ENCODE measurements around the gene DDI2.

Gene DDI2

DNA sequence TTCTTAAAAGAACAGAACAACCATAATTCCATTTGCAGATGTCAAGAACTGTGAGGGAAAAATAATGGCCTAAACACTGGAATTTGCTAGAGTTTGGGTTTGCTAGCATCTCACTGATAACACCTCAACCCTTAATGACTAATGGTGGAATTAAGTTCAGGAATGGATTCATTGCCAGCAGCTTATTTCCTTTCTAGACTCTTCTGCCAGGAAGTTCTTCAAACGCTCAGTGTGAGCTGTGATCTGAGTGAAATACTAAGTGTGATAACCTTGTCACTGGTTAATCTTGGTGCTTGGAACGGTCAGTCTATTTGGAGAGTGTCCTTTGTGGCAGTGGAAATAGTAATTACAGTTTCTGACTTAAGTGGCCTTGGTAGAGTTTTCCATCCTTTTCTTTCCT lies 45.2 kb downstream of the DDI2 start:
- H3K79me2 ChIP-seq (ENCODE audit: insufficient read depth, low read length): no peaks in the 10 kb centered on the region; the same call in 1 of the 2 replicates
- no peak overlapping the region for H3K27ac ChIP-seq (ENCODE audit: low read depth, low read length)
- H3K4me3 ChIP-seq (ENCODE audit: insufficient read depth, low read length, poor library complexity, severe bottlenecking): no peak overlapping the region
- H3K9me2 ChIP-seq (replicated peaks; ENCODE audit: insufficient read depth, low read length): no peaks in the 10 kb centered on the region
- H2AFZ ChIP-seq (ENCODE audit: low read depth, low read length, severe bottlenecking): no peak overlapping the region
- no peaks in the 10 kb centered on the region for H3K9me3 ChIP-seq (ENCODE audit: insufficient read depth, low read length)
- no peaks in the 10 kb centered on the region for H3K27me3 ChIP-seq (ENCODE audit: low read length)
- no peaks in the 10 kb centered on the region for H4K20me1 ChIP-seq (ENCODE audit: low read depth, low read length)
- TF ChIP-seq, protein P1, sequence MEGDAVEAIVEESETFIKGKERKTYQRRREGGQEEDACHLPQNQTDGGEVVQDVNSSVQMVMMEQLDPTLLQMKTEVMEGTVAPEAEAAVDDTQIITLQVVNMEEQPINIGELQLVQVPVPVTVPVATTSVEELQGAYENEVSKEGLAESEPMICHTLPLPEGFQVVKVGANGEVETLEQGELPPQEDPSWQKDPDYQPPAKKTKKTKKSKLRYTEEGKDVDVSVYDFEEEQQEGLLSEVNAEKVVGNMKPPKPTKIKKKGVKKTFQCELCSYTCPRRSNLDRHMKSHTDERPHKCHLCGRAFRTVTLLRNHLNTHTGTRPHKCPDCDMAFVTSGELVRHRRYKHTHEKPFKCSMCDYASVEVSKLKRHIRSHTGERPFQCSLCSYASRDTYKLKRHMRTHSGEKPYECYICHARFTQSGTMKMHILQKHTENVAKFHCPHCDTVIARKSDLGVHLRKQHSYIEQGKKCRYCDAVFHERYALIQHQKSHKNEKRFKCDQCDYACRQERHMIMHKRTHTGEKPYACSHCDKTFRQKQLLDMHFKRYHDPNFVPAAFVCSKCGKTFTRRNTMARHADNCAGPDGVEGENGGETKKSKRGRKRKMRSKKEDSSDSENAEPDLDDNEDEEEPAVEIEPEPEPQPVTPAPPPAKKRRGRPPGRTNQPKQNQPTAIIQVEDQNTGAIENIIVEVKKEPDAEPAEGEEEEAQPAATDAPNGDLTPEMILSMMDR (IDR thresholded peaks at IDR 0.05; ENCODE audit: insufficient read depth, low read length, poor library complexity, severe bottlenecking): no peak
- TF ChIP-seq EZH2phosphoT487 (conservative IDR thresholded peaks at IDR 0.05; ENCODE audit: low read length): no peak
- H3K36me3 ChIP-seq (ENCODE audit: low read length): peaks cover 34% of the 10 kb centered on the region; the same call in 1 of the 2 replicates
- H3K4me2 ChIP-seq (ENCODE audit: low read depth, low read length, poor library complexity, severe bottlenecking): no peak overlapping the region
- H3K9ac ChIP-seq (ENCODE audit: low read length): no peak overlapping the region
- H3F3A ChIP-seq (ENCODE audit: insufficient read depth): no peaks in the 10 kb centered on the region

DNA sequence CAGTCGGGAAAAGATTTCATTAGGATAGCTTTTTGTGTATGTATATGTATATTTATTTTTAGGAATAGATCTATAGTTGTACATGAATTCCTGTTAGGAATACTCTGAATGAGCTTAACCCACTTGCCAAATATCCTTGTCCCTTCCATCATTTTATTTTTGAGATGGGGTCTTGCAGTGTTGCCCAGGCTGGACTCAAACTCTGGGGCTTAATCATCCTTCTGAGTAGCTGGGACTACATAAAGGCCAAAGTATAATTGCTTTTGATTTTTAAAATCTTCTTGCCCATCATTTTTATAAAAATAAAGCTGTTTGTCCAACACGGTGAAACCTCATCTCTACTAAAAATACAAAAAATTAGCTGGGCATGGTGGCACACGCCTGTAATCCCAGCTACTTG lies 46.7 kb downstream of the DDI2 start:
- no peak overlapping the region for H3K4me3 ChIP-seq (ENCODE audit: insufficient read depth, low read length, poor library complexity, severe bottlenecking)
- no peaks in the 10 kb centered on the region for H3K9me3 ChIP-seq (ENCODE audit: insufficient read depth, low read length)
- TF ChIP-seq EZH2phosphoT487 (conservative IDR thresholded peaks at IDR 0.05; ENCODE audit: low read length): no peak
- TF ChIP-seq, protein P1 (IDR thresholded peaks at IDR 0.05; ENCODE audit: insufficient read depth, low read length, poor library complexity, severe bottlenecking): no peak
- no peaks in the 10 kb centered on the region for H3K27me3 ChIP-seq (ENCODE audit: low read length)
- no peak overlapping the region for H2AFZ ChIP-seq (ENCODE audit: low read depth, low read length, severe bottlenecking)
- H3K27ac ChIP-seq (ENCODE audit: low read depth, low read length): no peak overlapping the region
- H3K9me2 ChIP-seq (replicated peaks; ENCODE audit: insufficient read depth, low read length): no peaks in the 10 kb centered on the region
- H3F3A ChIP-seq (ENCODE audit: insufficient read depth): no peaks in the 10 kb centered on the region; the same call in 1 of the 2 replicates
- H3K4me2 ChIP-seq (ENCODE audit: low read depth, low read length, poor library complexity, severe bottlenecking): no peak overlapping the region
- H3K36me3 ChIP-seq (ENCODE audit: low read length): peaks cover 28% of the 10 kb centered on the region; the same call in 1 of the 2 replicates
- no peak overlapping the region for H3K9ac ChIP-seq (ENCODE audit: low read length)
- no peaks in the 10 kb centered on the region for H4K20me1 ChIP-seq (ENCODE audit: low read depth, low read length)
- no peaks in the 10 kb centered on the region; the same call in 1 of the 2 replicates for H3K79me2 ChIP-seq (ENCODE audit: insufficient read depth, low read length)

- no peaks in the 10 kb centered on the region for H3K79me2 ChIP-seq (ENCODE audit: insufficient read depth, low read length)
- H3K4me3 ChIP-seq (ENCODE audit: insufficient read depth, low read length, poor library complexity, severe bottlenecking): no peak overlapping the region
- no peak overlapping the region for H3K9ac ChIP-seq (ENCODE audit: low read length)
- no peaks in the 10 kb centered on the region for H3K9me2 ChIP-seq (replicated peaks; ENCODE audit: insufficient read depth, low read length)
- 0 out of 2 replicates have a peak, but pooled peaks cover 1% of the 10 kb centered on the region for H3K36me3 ChIP-seq (ENCODE audit: low read length)
- H3F3A ChIP-seq (ENCODE audit: insufficient read depth): peaks cover 4% of the 10 kb centered on the region; the same call in 1 of the 2 replicates
- H3K27me3 ChIP-seq (ENCODE audit: low read length): no peaks in the 10 kb centered on the region
- no peak overlapping the region for H2AFZ ChIP-seq (ENCODE audit: low read depth, low read length, severe bottlenecking)
- no peaks in the 10 kb centered on the region for H3K9me3 ChIP-seq (ENCODE audit: insufficient read depth, low read length)
- H3K27ac ChIP-seq (ENCODE audit: low read depth, low read length): no peak overlapping the region
- H4K20me1 ChIP-seq (ENCODE audit: low read depth, low read length): no peaks in the 10 kb centered on the region
- TF ChIP-seq, protein P1 (IDR thresholded peaks at IDR 0.05; ENCODE audit: insufficient read depth, low read length, poor library complexity, severe bottlenecking): no peak
- TF ChIP-seq EZH2phosphoT487 (conservative IDR thresholded peaks at IDR 0.05; ENCODE audit: low read length): no peak
- no peak overlapping the region for H3K4me2 ChIP-seq (ENCODE audit: low read depth, low read length, poor library complexity, severe bottlenecking)
These were observed 50.1 kb downstream of the DDI2 start for GRCh38 chr1:15667362-15667761.

Data from SU-DHL-6 (cell line).